K562 (cell line): Measurements from ENCODE around the gene RAG2.

ENCODE experiments used
- CEBPB ChIP-seq: fragments of 450-650 bp; IDR thresholded peaks from 2 replicates; pipeline ENCODE4 v1.6.1; 2016; ENCODE audit warnings: missing genetic modification characterization, missing compliant biosample characterization
- CHD4 ChIP-seq: fragments of 200-600 bp; sonication (generic); IDR thresholded peaks from 3 replicates; pipeline ENCODE4 v1.6.1; 2012; ENCODE audit warnings: low read depth, mild to moderate bottlenecking, mixed read lengths, low read length, inconsistent platforms; ENCODE audit not compliant: insufficient read depth, insufficient replicate concordance, poor library complexity, severe bottlenecking
- CTCF ChIP-seq, 3 experiments: IDR thresholded peaks in 2 of 3; conservative IDR thresholded peaks in 1 of 3; 2 replicates each; pipeline ENCODE4 v1.5.1; 2011 to 2012; ENCODE audit warnings: low read length in 3 of 3, mild to moderate bottlenecking in 3 of 3, control low read depth in 2 of 3, improper control_type of control experiment in 1 of 3, inconsistent platforms in 1 of 3, low read depth in 1 of 3, mixed read lengths in 1 of 3, moderate library complexity in 1 of 3; ENCODE audit not compliant: insufficient read depth in 2 of 3
- MAFK ChIP-seq: IDR thresholded peaks from 2 replicates; pipeline ENCODE4 v1.6.1; 2011; ENCODE audit warnings: low read length, improper control_type of control experiment
- ZFP91 ChIP-seq: sonication (generic); formaldehyde crosslinking; IDR thresholded peaks from 2 replicates; pipeline ENCODE4 v1.8.0; 2022; ENCODE audit warnings: mild to moderate bottlenecking, missing genetic modification reagents
- TF ChIP-seq, protein P1 (sequence below): fragments of 450-650 bp; formaldehyde crosslinking; IDR thresholded peaks from 2 replicates; pipeline ENCODE4 v1.4.0; 2020; ENCODE audit warnings: mild to moderate bottlenecking, moderate library complexity

- TF ChIP-seq CHD4 (no peak), ZFP91 (CRISPR knock-in tag) (no peak), CTCF (IDR thresholded peaks at IDR 0.05 in 2 of 3, conservative IDR thresholded peaks at IDR 0.05 in 1 of 3; ENCODE audit: insufficient read depth in 2 of 3, low read depth in 1 of 3, low read length in 3 of 3) (no peak), CEBPB (tag) (no peak), MAFK (no peak)
- TF ChIP-seq, protein P1, sequence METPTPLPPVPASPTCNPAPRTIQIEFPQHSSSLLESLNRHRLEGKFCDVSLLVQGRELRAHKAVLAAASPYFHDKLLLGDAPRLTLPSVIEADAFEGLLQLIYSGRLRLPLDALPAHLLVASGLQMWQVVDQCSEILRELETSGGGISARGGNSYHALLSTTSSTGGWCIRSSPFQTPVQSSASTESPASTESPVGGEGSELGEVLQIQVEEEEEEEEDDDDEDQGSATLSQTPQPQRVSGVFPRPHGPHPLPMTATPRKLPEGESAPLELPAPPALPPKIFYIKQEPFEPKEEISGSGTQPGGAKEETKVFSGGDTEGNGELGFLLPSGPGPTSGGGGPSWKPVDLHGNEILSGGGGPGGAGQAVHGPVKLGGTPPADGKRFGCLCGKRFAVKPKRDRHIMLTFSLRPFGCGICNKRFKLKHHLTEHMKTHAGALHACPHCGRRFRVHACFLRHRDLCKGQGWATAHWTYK (CRISPR knock-in tag) = no peak
Observed at GRCh38 chr11:36605221-36606216, 7.5 kb upstream of the RAG2 start.
